A549 (cell line): ENCODE results near the gene NLGN4Y. TPM values are rescaled to one million over a fixed set of nuclear protein-coding genes. Genes with fewer than 3 reads are reported as not detected.

Source experiments
- ATAC-seq, 2 experiments: fragments of 200-7000 bp in 1 of 2; fragments of >200 bp in 1 of 2; cut with Nextera tagmentation in 1 of 2; cut with Tn5 transposase in 1 of 2; 3 replicates each; pipeline versions ENCODE4 v1.8.0 to v1.9.1; 2018 to 2020; ENCODE audit warnings: mild to moderate bottlenecking in 1 of 2, moderate library complexity in 1 of 2
- CTCF ChIA-PET: fragments of 300-600 bp; sonication (Branson Sonifier 250); formaldehyde crosslinking; extraction: SDS; loops from one replicate; lab custom pipeline; 2021; ENCODE audit warnings: antibody characterized with exemption, inconsistent platforms; lab: Yijun Ruan, JAX
- POLR2A ChIA-PET: fragments of 350-600 bp; formaldehyde crosslinking; extraction: SDS; loops from one replicate; lab custom pipeline; 2021; ENCODE audit warnings: antibody characterized with exemption, inconsistent platforms; lab: Yijun Ruan, JAX
- DNase-seq, 2 experiments: peaks; one replicate each; pipeline versions ENCODE4 v3.0.0 to v3.0.0-alpha.2; 2011 to 2016; ENCODE audit warnings: low read depth in 1 of 2, low spot score in 1 of 2
- FAIRE-seq: peaks from 2 replicates; lab custom pipeline; 2011; peaks lifted over from hg19 to GRCh38; lab: Jason Lieb, UNC
- H3K27ac ChIP-seq, 2 experiments: fragments of >200 bp; sonication (Bioruptor Twin); formaldehyde crosslinking; 3 replicates each; pipeline ENCODE4 v1.5.1; 2016 to 2017
- H3K4me1 ChIP-seq: fragments of >200 bp; sonication (Bioruptor Twin); formaldehyde crosslinking; 3 replicates; pipeline ENCODE4 v1.6.1; 2016
- H3K4me2 ChIP-seq: fragments of >200 bp; sonication (Bioruptor Twin); formaldehyde crosslinking; 3 replicates; pipeline ENCODE4 v1.6.1; 2016
- H3K4me3 ChIP-seq: fragments of >200 bp; sonication (Bioruptor Twin); formaldehyde crosslinking; 3 replicates; pipeline ENCODE4 v1.5.1; 2016
- H3K9me3 ChIP-seq: fragments of >200 bp; sonication (Bioruptor Twin); formaldehyde crosslinking; 3 replicates; pipeline ENCODE4 v1.6.1; 2016
- CEBPB ChIP-seq, 2 experiments: fragments of >200 bp in 1 of 2; sonication (Bioruptor Twin) in 1 of 2; formaldehyde crosslinking in 1 of 2; IDR thresholded peaks; 2 replicates each; pipeline ENCODE4 v1.6.1; 2012 to 2016
- CHD2 ChIP-seq: fragments of 150-350 bp; IDR thresholded peaks from 2 replicates; pipeline ENCODE4 v1.6.1; 2014; ENCODE audit warnings: low read length; ENCODE audit not compliant: partially characterized antibody
- CHD4 ChIP-seq: fragments of 200-600 bp; sonication (generic); IDR thresholded peaks from 2 replicates; pipeline ENCODE4 v1.6.1; 2016; ENCODE audit warnings: antibody characterized with exemption, mild to moderate bottlenecking, borderline replicate concordance
- EHF ChIP-seq: fragments of 250-450 bp; sonication (Bioruptor Pico); IDR thresholded peaks from 2 replicates; pipeline ENCODE4 v1.5.0; 2020; ENCODE audit warnings: mild to moderate bottlenecking
- EHMT2 ChIP-seq: fragments of 200-600 bp; sonication (generic); IDR thresholded peaks from 2 replicates; pipeline ENCODE4 v1.6.1; 2016; ENCODE audit warnings: antibody characterized with exemption, low read depth, mild to moderate bottlenecking, moderate library complexity
- ELK1 ChIP-seq: fragments of 150-350 bp; IDR thresholded peaks from 2 replicates; pipeline ENCODE4 v1.6.1; 2014; ENCODE audit warnings: low read depth, mild to moderate bottlenecking, low read length
- EP300 ChIP-seq, 2 experiments: fragments of >200 bp; sonication (Bioruptor Twin); formaldehyde crosslinking; IDR thresholded peaks; 2 replicates in 1 of 2; 3 replicates in 1 of 2; pipeline ENCODE4 v1.6.1; 2016 to 2017
- GATA3 ChIP-seq: IDR thresholded peaks from 2 replicates; pipeline ENCODE4 v1.6.1; 2012; ENCODE audit warnings: borderline replicate concordance
- HDAC2 ChIP-seq: fragments of 200-600 bp; sonication (generic); IDR thresholded peaks from 2 replicates; pipeline ENCODE4 v1.6.1; 2016
- HES2 ChIP-seq: fragments of >200 bp; sonication (Bioruptor Twin); formaldehyde crosslinking; IDR thresholded peaks from 2 replicates; pipeline ENCODE4 v1.6.1; 2016
- HEYL ChIP-seq: fragments of 250-450 bp; sonication (Bioruptor Pico); IDR thresholded peaks from 2 replicates; pipeline ENCODE4 v1.8.0; 2021; ENCODE audit warnings: mild to moderate bottlenecking, moderate library complexity
- HOXB5 ChIP-seq: fragments of 250-450 bp; sonication (Bioruptor Pico); IDR thresholded peaks from 2 replicates; pipeline ENCODE4 v1.5.0; 2020; ENCODE audit warnings: mild to moderate bottlenecking, moderate library complexity
- KDM1A ChIP-seq: fragments of 200-600 bp; sonication (generic); IDR thresholded peaks from 2 replicates; pipeline ENCODE4 v1.6.1; 2016; ENCODE audit warnings: low read depth, mild to moderate bottlenecking
- MAX ChIP-seq: IDR thresholded peaks from 2 replicates; pipeline ENCODE4 v1.6.1; 2012
- MAZ ChIP-seq: fragments of 150-350 bp; IDR thresholded peaks from 2 replicates; pipeline ENCODE4 v1.6.1; 2014; ENCODE audit warnings: antibody characterized with exemption, low read depth, low read length, borderline replicate concordance
- PBX3 ChIP-seq: IDR thresholded peaks from 2 replicates; pipeline ENCODE4 v1.6.1; 2012
- PHF8 ChIP-seq: fragments of 200-600 bp; sonication (generic); IDR thresholded peaks from 2 replicates; pipeline ENCODE4 v1.6.1; 2016; ENCODE audit warnings: low read depth, mild to moderate bottlenecking, antibody characterized with exemption, moderate library complexity, borderline replicate concordance
- POLR2AphosphoS2 ChIP-seq: conservative IDR thresholded peaks from 2 replicates; pipeline ENCODE4 v1.6.1; 2012; ENCODE audit warnings: low read length, improper control_type of control experiment, inconsistent platforms
- REST ChIP-seq: fragments of 200-600 bp; sonication (generic); IDR thresholded peaks from 2 replicates; pipeline ENCODE4 v1.6.1; 2016; ENCODE audit warnings: antibody characterized with exemption, mild to moderate bottlenecking, moderate library complexity
- RFX5 ChIP-seq: fragments of 450-650 bp; IDR thresholded peaks from 2 replicates; pipeline ENCODE4 v1.7.1; 2014; ENCODE audit warnings: antibody characterized with exemption, mild to moderate bottlenecking, moderate library complexity
- RNF2 ChIP-seq: fragments of 200-600 bp; sonication (generic); IDR thresholded peaks from 2 replicates; pipeline ENCODE4 v1.6.1; 2016; ENCODE audit warnings: low read depth, mild to moderate bottlenecking, antibody characterized with exemption, moderate library complexity, borderline replicate concordance
- SMC3 ChIP-seq: fragments of >200 bp; sonication (Bioruptor Twin); formaldehyde crosslinking; IDR thresholded peaks from 3 replicates; pipeline ENCODE4 v1.6.1; 2018; ENCODE audit warnings: inconsistent platforms
- SREBF2 ChIP-seq: fragments of 450-650 bp; IDR thresholded peaks from 2 replicates; pipeline ENCODE4 v1.6.1; 2014; ENCODE audit warnings: mild to moderate bottlenecking, moderate library complexity
- ZC3H11A ChIP-seq: fragments of 450-650 bp; IDR thresholded peaks from 2 replicates; pipeline ENCODE4 v1.6.1; 2014; ENCODE audit warnings: antibody characterized with exemption, mild to moderate bottlenecking
- ZFP36 ChIP-seq: fragments of 450-650 bp; IDR thresholded peaks from 2 replicates; pipeline ENCODE4 v1.6.1; 2014; ENCODE audit warnings: borderline replicate concordance; ENCODE audit not compliant: partially characterized antibody
- ZSCAN20 ChIP-seq: fragments of 250-450 bp; sonication (Bioruptor Pico); IDR thresholded peaks from 2 replicates; pipeline ENCODE4 v1.8.0; 2022; ENCODE audit warnings: mild to moderate bottlenecking, moderate library complexity
- WGBS: methylation state at CpG from one replicate; pipeline ENCODE4 v1.1.6; 2017; ENCODE audit errors: missing lambda C conversion rate; 5-methylcytosine and 5-hydroxymethylcytosine counted together
- polyA plus RNA-seq, 4 experiments: library from polyadenylated mRNA; depleted of rRNA in 3 of 4; stranded (reverse); fragments of >200 nt; fragmentation: RNase III in 1 of 4; extraction: RNeasy Plus Mini Kit Qiagen cat#74134 plus additional on column Dnase treatment in 1 of 4; gene quantifications; 2 replicates in 3 of 4; 3 replicates in 1 of 4; pipeline ENCODE4 v1.2.3, GENCODE V29; 2011 to 2017

NLGN4Y gene
- polyA plus RNA-seq, 2 of the 4 experiments (the other 2 are of a cell fraction), result 4.1 to 12.8 TPM

GRCh38 chrY:14829366-14829885 is 305.1 kb downstream of the NLGN4Y start:
- Histone ChIP-seq H3K4me1 (no peaks in the 10 kb centered on the region), H3K9me3 (no peaks in the 10 kb centered on the region), H3K27ac (no peak overlapping the region), H3K4me3 (no peak overlapping the region), H3K4me2 (no peak overlapping the region)
- WGBS, result 69% methylated on average over 3 of the region's 9 CpGs
- DNase-seq, result no peak
- ATAC-seq, result no peak
- no peak for FAIRE-seq
- ChIA-PET CTCF (no interaction called here), POLR2A (no interaction called here)
- TF ChIP-seq HOXB5 (CRISPR knock-in tag) (no peak), MAZ (no peak), CHD2 (no peak), ELK1 (no peak), ZFP36 (no peak)

- H3K4me2 ChIP-seq, result no peak overlapping the region
- ChIA-PET CTCF (no interaction called here), POLR2A (no interaction called here)
- DNase-seq, result peak in 1 of 2 experiments; percentile 9
- TF ChIP-seq RNF2 (no peak), MAZ (no peak), SREBF2 (no peak), PBX3 (no peak), PHF8 (no peak), HES2 (no peak), CHD4 (no peak), CEBPB (IDR thresholded peaks at IDR 0.05) (no peak), KDM1A (no peak), HDAC2 (no peak), EHMT2 (no peak), EHF (CRISPR knock-in tag) (no peak)
- H3K4me3 ChIP-seq, result no peak overlapping the region
- 50% methylated on average over 4 of the region's 4 CpGs for WGBS
- no peak for FAIRE-seq
- no peaks in the 10 kb centered on the region for H3K4me1 ChIP-seq
- H3K27ac ChIP-seq, result no peak overlapping the region
- peak in 1 of 2 experiments; percentile 30; a peak in 1 of 6 replicates for ATAC-seq
- no peaks in the 10 kb centered on the region for H3K9me3 ChIP-seq
Measured at GRCh38 chrY:14834103-14835060, 310.1 kb downstream of the NLGN4Y start.

GRCh38 chrY:14837466-14837865 is 313.1 kb downstream of the NLGN4Y start:
- no peaks in the 10 kb centered on the region for H3K4me1 ChIP-seq
- FAIRE-seq (no peak), DNase-seq (no peak), ATAC-seq (no peak)
- TF ChIP-seq POLR2AphosphoS2 (no peak), GATA3 (no peak), RNF2 (no peak), SMC3 (no peak), HEYL (CRISPR knock-in tag) (no peak), ZSCAN20 (no peak), ZC3H11A (no peak), MAX (no peak), REST (no peak), EP300 (IDR thresholded peaks at IDR 0.05) (no peak), HDAC2 (no peak), KDM1A (no peak), RFX5 (no peak), EHMT2 (no peak)
- CTCF ChIA-PET, result no interaction called here
- 41% methylated on average over 3 of the region's 3 CpGs for WGBS
- H3K4me2 ChIP-seq, result no peak overlapping the region
- H3K4me3 ChIP-seq, result no peak overlapping the region
- H3K27ac ChIP-seq, result no peak overlapping the region
- POLR2A ChIA-PET, result no interaction called here
- no peaks in the 10 kb centered on the region for H3K9me3 ChIP-seq
